HepG2 (cell line): Measurements from ENCODE around the gene LRRC8D. TPM values are rescaled to one million over a fixed set of nuclear protein-coding genes. Genes with fewer than 3 reads are reported as not detected.
"Not testable (repeated sequence)": the region's sequence is repeated elsewhere in the genome, so short reads cannot be mapped to it uniquely, and the experiment has no call there.

Source experiments
- ATAC-seq: fragments of 200-7000 bp; cut with Tn5 transposase; 3 replicates; pipeline ENCODE4 v1.9.1; 2020; ENCODE audit warnings: mild to moderate bottlenecking, moderate library complexity
- BruUV-seq: library from RNA; stranded (reverse); fragments of 400-500 nt; replicated peaks from 2 replicates; lab custom pipeline; 2021; lab: Mats Ljungman, UMichigan
- CTCF ChIA-PET: fragments of 300-600 bp; formaldehyde crosslinking; extraction: SDS; loops from one replicate; lab custom pipeline; 2021; ENCODE audit warnings: low total read pairs, inconsistent platforms, low intra/inter-chr PET ratio; lab: Yijun Ruan, JAX
- POLR2A ChIA-PET: fragments of 350-600 bp; sonication (Branson Sonifier 250); formaldehyde crosslinking; loops from one replicate; lab custom pipeline; 2020; ENCODE audit warnings: antibody characterized with exemption, inconsistent platforms; lab: Yijun Ruan, JAX
- DNase-seq: peaks from one replicate; pipeline ENCODE4 v3.0.0-alpha.2; 2015; ENCODE audit warnings: low spot score
- FAIRE-seq: peaks from 3 replicates; lab custom pipeline; 2011; peaks lifted over from hg19 to GRCh38; lab: Jason Lieb, UNC
- H2AFZ ChIP-seq: one replicate; pipeline ENCODE4 v1.6.1; 2011; ENCODE audit warnings: low read length, inconsistent platforms
- H3K27ac ChIP-seq: fragments of 300-600 bp; 3 replicates; pipeline ENCODE4 v1.8.0; 2011; ENCODE audit warnings: mixed run types, mild to moderate bottlenecking, mixed read lengths, low read length, inconsistent platforms; ENCODE audit not compliant: insufficient read depth; ENCODE audit errors: extremely low read length
- H3K27me3 ChIP-seq, 2 experiments: fragments of 200-600 bp in 1 of 2; 2 replicates in 1 of 2; 3 replicates in 1 of 2; pipeline versions ENCODE4 v1.6.0 to v1.8.0; 2011; ENCODE audit warnings: low read length in 2 of 2, mild to moderate bottlenecking in 2 of 2, moderate library complexity in 2 of 2, inconsistent platforms in 1 of 2; ENCODE audit not compliant: insufficient read depth in 2 of 2, control insufficient read depth in 1 of 2
- H3K36me3 ChIP-seq, 2 experiments: fragments of 200-600 bp in 1 of 2; replicated peaks in 1 of 2; 2 replicates in 1 of 2; 3 replicates in 1 of 2; pipeline versions ENCODE4 v1.5.1 to v1.8.0; 2011; ENCODE audit warnings: low read length in 2 of 2, inconsistent platforms in 1 of 2; ENCODE audit not compliant: insufficient read depth in 2 of 2, control insufficient read depth in 1 of 2
- H3K4me1 ChIP-seq: 2 replicates; pipeline ENCODE4 v1.5.1; 2012; ENCODE audit warnings: low read length, inconsistent platforms; ENCODE audit not compliant: insufficient read depth
- H3K4me2 ChIP-seq: 2 replicates; pipeline ENCODE4 v1.6.0; 2011; ENCODE audit warnings: low read depth, low read length, inconsistent platforms
- H3K4me3 ChIP-seq, 3 experiments: fragments of 200-600 bp in 1 of 3; sonication (generic), shearing (Covaris generic) in 1 of 3; replicated peaks in 1 of 3; 2 replicates each; pipeline ENCODE4 v1.5.1; 2011 to 2016; ENCODE audit warnings: low read length in 3 of 3, inconsistent platforms in 2 of 3, low read depth in 2 of 3, mild to moderate bottlenecking in 2 of 3, control low read depth in 1 of 3, mixed read lengths in 1 of 3; ENCODE audit not compliant: insufficient read depth in 1 of 3
- H3K79me2 ChIP-seq: one replicate; pipeline ENCODE4 v1.6.1; 2011; ENCODE audit warnings: low read length, inconsistent platforms; ENCODE audit not compliant: insufficient read depth
- H3K9ac ChIP-seq: 2 replicates; pipeline ENCODE4 v1.6.0; 2011; ENCODE audit warnings: mild to moderate bottlenecking, low read depth, low read length, inconsistent platforms; ENCODE audit not compliant: insufficient read depth
- H3K9me3 ChIP-seq: 2 replicates; pipeline ENCODE4 v1.5.1; 2012; ENCODE audit warnings: mild to moderate bottlenecking, low read length
- H4K20me1 ChIP-seq: 2 replicates; pipeline ENCODE4 v1.6.0; 2011; ENCODE audit warnings: inconsistent platforms, mild to moderate bottlenecking, low read length, moderate library complexity; ENCODE audit not compliant: insufficient read depth
- NFRKB ChIP-seq: fragments of 450-650 bp; IDR thresholded peaks from 2 replicates; pipeline ENCODE4 v1.6.1; 2017
- ZNF7 ChIP-seq: IDR thresholded peaks from 2 replicates; pipeline ENCODE4 v1.6.1; 2016; ENCODE audit warnings: missing biosample characterization, missing genetic modification reagents
- WGBS: methylation state at CpG from one replicate; pipeline ENCODE4 v1.1.6; 2017; ENCODE audit warnings: low lambda C conversion rate; 5-methylcytosine and 5-hydroxymethylcytosine counted together
- in situ Hi-C: cut with HindIII; loops from 2 replicates; pipeline ENCODE4 v1.10.0; 2017; ENCODE audit warnings: low pct_unique_long_range_greater_than_20kb; ENCODE audit not compliant: extremely low pct_ligation_motif_present
- intact Hi-C: fragments of 100-400 bp; cut with micrococcal nuclease; formaldehyde crosslinking; loops from one replicate; pipeline ENCODE4 v1.10.0; 2022; ENCODE audit not compliant: unreplicated experiment
- polyA plus RNA-seq, 8 experiments: library from polyadenylated mRNA; depleted of rRNA in 3 of 8; stranded (reverse) in 7 of 8; unstranded in 1 of 8; fragments of >200 nt; fragmentation: Illumina TruSeq in 4 of 8; extraction: Trizol in 4 of 8; gene quantifications; 2 replicates each; pipeline versions ENCODE4 v1.2.1 to v1.2.3, GENCODE V29; 2011 to 2016; ENCODE audit warnings: low read depth in 4 of 8, missing spikeins in 1 of 8, mixed read lengths in 1 of 8; ENCODE audit not compliant: insufficient read depth in 1 of 8
- total RNA-seq, 5 experiments: library from RNA; depleted of rRNA; stranded (reverse); fragments of >200 nt; fragmentation: Illumina TruSeq; extraction: Trizol; gene quantifications; 2 replicates each; pipeline ENCODE4 v1.2.3, GENCODE V29; 2016; ENCODE audit warnings: low read depth in 1 of 5

LRRC8D gene
- total and polyA plus RNA-seq, 2 of the 13 experiments (the other 11 are each of a cell fraction or from before 2014, with no cell fraction given) = 29.9 to 45.5 TPM

DNA sequence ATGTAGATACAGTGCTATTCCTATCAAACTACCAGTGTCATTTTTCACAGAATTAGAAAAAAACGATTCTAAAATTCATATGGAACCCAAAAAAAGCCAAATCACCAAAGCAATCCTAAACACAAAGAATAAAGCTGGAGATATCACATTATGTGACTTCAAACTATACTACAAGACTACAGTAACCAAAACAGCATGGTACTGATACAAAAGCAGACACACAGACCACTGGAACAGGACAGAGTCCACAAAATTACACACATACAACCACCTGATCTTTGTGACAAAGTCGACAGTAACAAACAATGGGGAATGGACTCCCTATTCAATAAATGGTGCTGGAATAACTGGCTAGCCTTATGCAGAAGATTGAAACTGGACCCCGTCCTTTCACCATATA, 102.7 kb downstream of the LRRC8D start:
- POLR2A ChIA-PET = no interaction called here

DNA sequence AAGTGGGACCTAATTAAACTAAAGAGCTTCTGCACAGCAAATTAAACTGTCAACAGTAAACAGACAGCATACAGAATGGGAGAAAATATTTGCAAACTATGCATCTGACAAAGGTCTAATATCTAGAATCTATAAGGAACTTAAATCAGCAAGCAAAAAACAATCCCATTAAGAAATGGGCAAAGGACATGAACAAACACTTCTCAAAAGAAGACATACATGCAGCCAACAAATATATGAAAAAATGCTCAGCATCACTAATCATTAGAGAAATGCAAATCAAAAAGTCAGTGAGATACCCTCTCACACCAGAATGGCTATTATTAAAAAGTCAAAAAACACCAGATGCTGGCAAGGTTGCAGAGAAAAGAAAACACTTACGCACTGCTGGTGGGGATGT, 103.2 kb downstream of the LRRC8D start:
- in situ Hi-C loops, DNase-seq, H2AFZ ChIP-seq, H3K27me3 ChIP-seq, FAIRE-seq, intact Hi-C loops, BruUV-seq, H4K20me1 ChIP-seq, CTCF ChIA-PET, H3K4me2 ChIP-seq, POLR2A ChIA-PET, H3K27ac ChIP-seq, H3K9me3 ChIP-seq, H3K4me3 ChIP-seq, ATAC-seq, H3K9ac ChIP-seq: not testable (repeated sequence)
- Histone ChIP-seq H3K79me2 (peaks cover 12% of the 10 kb centered on the region), H3K4me1 (peaks cover 39% of the 10 kb centered on the region), H3K36me3 (peaks cover 2 to 12% of the 10 kb centered on the region in 2 experiments; a peak in 4 of 5 replicates)
- 94% methylated on average over 1 of the region's 1 CpG for WGBS

More for the DNA sequence above, 102.7 kb downstream of the LRRC8D start:
- Histone ChIP-seq H3K36me3 (peaks cover 2 to 12% of the 10 kb centered on the region in 2 experiments; a peak in 3 of 5 replicates), H3K27ac (no peak overlapping the region), H3K4me3 (no peak overlapping the region), H3K4me2 (no peak overlapping the region), H2AFZ (no peak overlapping the region), H4K20me1 (no peaks in the 10 kb centered on the region; the same call in 1 of the 2 replicates), H3K27me3 (no peaks in the 10 kb centered on the region), H3K4me1 (peaks cover 33% of the 10 kb centered on the region), H3K9me3 (no peaks in the 10 kb centered on the region), H3K79me2 (peaks cover 11% of the 10 kb centered on the region), H3K9ac (no peak overlapping the region)
- TF ChIP-seq ZNF7 (peak; percentile 84), NFRKB (no peak)
- 89% methylated on average over 3 of the region's 3 CpGs for WGBS
- DNase-seq (no peak), ATAC-seq (no peak), FAIRE-seq (peak; percentile 4)
- CTCF ChIA-PET = no interaction called here
- intact Hi-C loops (no loop called here), in situ Hi-C loops (no loop called here)
- BruUV-seq = no TSS peak
